Measurements from ENCODE around the gene SAMD5. TPM values are rescaled to one million over a fixed set of nuclear protein-coding genes. Genes with fewer than 3 reads are reported as not detected.

The SAMD5 gene
- total RNA-seq, 1 donor from 2014 or later, result 0.06 TPM

- TF ChIP-seq EZH2phosphoT487 (IDR thresholded peaks at IDR 0.05) (no peak), CTCF (IDR thresholded peaks at IDR 0.05) (no peak), EZH2 (IDR thresholded peaks at IDR 0.05) (no peak)
- Mint-ChIP-seq H3K27me3 (ENCODE audit: insufficient read depth, low read depth) (peaks cover 16% of the 10 kb centered on the region), H3K4me3 (peak overlapping the region; percentile 95), H3K27ac (no peak overlapping the region), H3K9me3 (peaks cover 3% of the 10 kb centered on the region), H3K4me1 (peaks cover 25% of the 10 kb centered on the region), H3K36me3 (peaks cover 7% of the 10 kb centered on the region)
- no peak overlapping the region for H3K9ac ChIP-seq
- H3K4me1 ChIP-seq, result peaks cover 8% of the 10 kb centered on the region
- H3K79me2 ChIP-seq (ENCODE audit: low read depth), result no peaks in the 10 kb centered on the region
- no peak overlapping the region for H2AFZ ChIP-seq (replicated peaks)
- H3K9me3 ChIP-seq (ENCODE audit: low read depth), result no peaks in the 10 kb centered on the region
- H3F3A ChIP-seq (ENCODE audit: low read depth), result peaks cover 11% of the 10 kb centered on the region
- H3K4me3 ChIP-seq, result no peak overlapping the region
- H3K27ac ChIP-seq, result no peak overlapping the region
- no peak for DNase-seq (ENCODE audit: low spot score)
- peaks cover 4% of the 10 kb centered on the region for H4K20me1 ChIP-seq (ENCODE audit: low read depth)
- peaks cover 88% of the 10 kb centered on the region for H3K27me3 ChIP-seq
- no peaks in the 10 kb centered on the region for H3K36me3 ChIP-seq
- H3K4me2 ChIP-seq, result no peak overlapping the region
Observed at GRCh38 chr6:147510929-147511590, 2.6 kb downstream of the SAMD5 start.

- H3K4me2 ChIP-seq, result no peak overlapping the region
- no peak overlapping the region for H3K27ac Mint-ChIP-seq
- H3K9me3 Mint-ChIP-seq, result peaks cover 3% of the 10 kb centered on the region
- no peak overlapping the region for H3K9ac ChIP-seq
- H3K9me3 ChIP-seq (ENCODE audit: low read depth), result no peaks in the 10 kb centered on the region
- no peaks in the 10 kb centered on the region for H3F3A ChIP-seq (ENCODE audit: low read depth)
- H3K4me3 Mint-ChIP-seq, result no peak overlapping the region
- H3K36me3 Mint-ChIP-seq, result peaks cover 11% of the 10 kb centered on the region
- H3K27me3 ChIP-seq, result peaks cover 50% of the 10 kb centered on the region
- DNase-seq (ENCODE audit: low spot score), result no peak
- no peak overlapping the region for H2AFZ ChIP-seq (replicated peaks)
- H3K4me1 Mint-ChIP-seq, result peaks cover 11% of the 10 kb centered on the region
- H3K4me1 ChIP-seq, result no peaks in the 10 kb centered on the region
- H3K27me3 Mint-ChIP-seq (ENCODE audit: insufficient read depth, low read depth), result peaks cover 4% of the 10 kb centered on the region
- H3K36me3 ChIP-seq, result no peaks in the 10 kb centered on the region
- H3K27ac ChIP-seq, result no peak overlapping the region
- TF ChIP-seq EZH2phosphoT487 (IDR thresholded peaks at IDR 0.05) (no peak), CTCF (IDR thresholded peaks at IDR 0.05) (no peak), EZH2 (IDR thresholded peaks at IDR 0.05) (no peak)
- H4K20me1 ChIP-seq (ENCODE audit: low read depth), result no peaks in the 10 kb centered on the region
- no peaks in the 10 kb centered on the region for H3K79me2 ChIP-seq (ENCODE audit: low read depth)
- no peak overlapping the region for H3K4me3 ChIP-seq
Observed at GRCh38 chr6:147514831-147515230, 6.3 kb downstream of the SAMD5 start.

GRCh38 chr6:147515327-147515726 lies 6.8 kb downstream of the SAMD5 start:
- no peak overlapping the region for H3K27ac ChIP-seq
- no peak overlapping the region for H2AFZ ChIP-seq (replicated peaks)
- Mint-ChIP-seq H3K27me3 (ENCODE audit: insufficient read depth, low read depth) (peaks cover 1% of the 10 kb centered on the region), H3K27ac (no peak overlapping the region), H3K9me3 (peaks cover 3% of the 10 kb centered on the region), H3K4me3 (no peak overlapping the region), H3K36me3 (peaks cover 13% of the 10 kb centered on the region), H3K4me1 (peaks cover 6% of the 10 kb centered on the region)
- H3K27me3 ChIP-seq, result peaks cover 45% of the 10 kb centered on the region
- no peak for DNase-seq (ENCODE audit: low spot score)
- H3K79me2 ChIP-seq (ENCODE audit: low read depth), result no peaks in the 10 kb centered on the region
- no peaks in the 10 kb centered on the region for H3K36me3 ChIP-seq
- no peaks in the 10 kb centered on the region for H3F3A ChIP-seq (ENCODE audit: low read depth)
- H3K4me3 ChIP-seq, result no peak overlapping the region
- no peak overlapping the region for H3K9ac ChIP-seq
- H3K4me1 ChIP-seq, result no peaks in the 10 kb centered on the region
- TF ChIP-seq CTCF (IDR thresholded peaks at IDR 0.05) (no peak), EZH2phosphoT487 (IDR thresholded peaks at IDR 0.05) (no peak), EZH2 (IDR thresholded peaks at IDR 0.05) (no peak)
- no peaks in the 10 kb centered on the region for H3K9me3 ChIP-seq (ENCODE audit: low read depth)
- no peaks in the 10 kb centered on the region for H4K20me1 ChIP-seq (ENCODE audit: low read depth)
- H3K4me2 ChIP-seq, result no peak overlapping the region

Data from neural progenitor cell (in vitro differentiated cells).